Thyroid gland (tissue), 4 donors: ENCODE measurements around the gene TBC1D5.

Experiments
- POLR2A ChIP-seq, 2 donors: fragments of 450-650 bp; IDR thresholded peaks; one replicate each; pipeline ENCODE4 v1.6.1; 2017; ENCODE audit warnings: antibody characterized with exemption in 2 of 2, mild to moderate bottlenecking in 2 of 2, moderate library complexity in 1 of 2
- TF ChIP-seq, protein P1 (sequence below), 6 experiments: fragments of 200-600 bp in 3 of 6; fragments of 450-650 bp in 3 of 6; sonication (generic) in 3 of 6; IDR thresholded peaks; one replicate each; pipeline ENCODE4 v1.5.1; 2016 to 2019; ENCODE audit warnings: antibody characterized with exemption in 6 of 6, mild to moderate bottlenecking in 2 of 6, inconsistent platforms in 1 of 6, moderate library complexity in 1 of 6

DNA sequence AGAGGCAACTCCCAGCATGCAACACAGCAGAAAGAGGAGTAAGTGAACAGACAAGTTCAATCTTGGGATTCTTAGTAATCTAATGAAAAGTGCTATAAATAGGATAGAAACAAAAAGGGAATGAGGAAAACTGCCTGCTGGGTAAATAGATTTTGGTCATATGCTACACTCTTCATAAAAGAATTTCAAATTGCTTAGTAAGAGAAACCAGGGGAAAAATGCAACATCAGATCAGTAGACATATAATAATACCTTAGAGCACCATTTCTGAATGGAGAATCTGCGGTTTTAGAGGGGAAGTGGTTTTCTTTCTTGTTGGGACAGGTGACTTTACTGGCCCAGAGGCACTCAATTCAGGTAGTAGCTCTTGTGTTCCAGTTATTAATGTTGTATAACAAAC lies 13.4 kb upstream of the TBC1D5 start:
- TF ChIP-seq, protein P1, sequence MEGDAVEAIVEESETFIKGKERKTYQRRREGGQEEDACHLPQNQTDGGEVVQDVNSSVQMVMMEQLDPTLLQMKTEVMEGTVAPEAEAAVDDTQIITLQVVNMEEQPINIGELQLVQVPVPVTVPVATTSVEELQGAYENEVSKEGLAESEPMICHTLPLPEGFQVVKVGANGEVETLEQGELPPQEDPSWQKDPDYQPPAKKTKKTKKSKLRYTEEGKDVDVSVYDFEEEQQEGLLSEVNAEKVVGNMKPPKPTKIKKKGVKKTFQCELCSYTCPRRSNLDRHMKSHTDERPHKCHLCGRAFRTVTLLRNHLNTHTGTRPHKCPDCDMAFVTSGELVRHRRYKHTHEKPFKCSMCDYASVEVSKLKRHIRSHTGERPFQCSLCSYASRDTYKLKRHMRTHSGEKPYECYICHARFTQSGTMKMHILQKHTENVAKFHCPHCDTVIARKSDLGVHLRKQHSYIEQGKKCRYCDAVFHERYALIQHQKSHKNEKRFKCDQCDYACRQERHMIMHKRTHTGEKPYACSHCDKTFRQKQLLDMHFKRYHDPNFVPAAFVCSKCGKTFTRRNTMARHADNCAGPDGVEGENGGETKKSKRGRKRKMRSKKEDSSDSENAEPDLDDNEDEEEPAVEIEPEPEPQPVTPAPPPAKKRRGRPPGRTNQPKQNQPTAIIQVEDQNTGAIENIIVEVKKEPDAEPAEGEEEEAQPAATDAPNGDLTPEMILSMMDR (IDR thresholded peaks at IDR 0.05): no peak
- TF ChIP-seq POLR2A (IDR thresholded peaks at IDR 0.05): no peak
